Bone marrow (tissue), 2 donors: ENCODE data around the gene KIAA0753.
"Not testable (repeated sequence)": the region's sequence is repeated elsewhere in the genome, so short reads cannot be mapped to it uniquely, and the experiment has no call there.

Experiments
- DNase-seq, 2 donors: peaks; one replicate each; lab custom pipeline; 2025; lab: John Stamatoyannopoulos, UW

KIAA0753 gene

DNA sequence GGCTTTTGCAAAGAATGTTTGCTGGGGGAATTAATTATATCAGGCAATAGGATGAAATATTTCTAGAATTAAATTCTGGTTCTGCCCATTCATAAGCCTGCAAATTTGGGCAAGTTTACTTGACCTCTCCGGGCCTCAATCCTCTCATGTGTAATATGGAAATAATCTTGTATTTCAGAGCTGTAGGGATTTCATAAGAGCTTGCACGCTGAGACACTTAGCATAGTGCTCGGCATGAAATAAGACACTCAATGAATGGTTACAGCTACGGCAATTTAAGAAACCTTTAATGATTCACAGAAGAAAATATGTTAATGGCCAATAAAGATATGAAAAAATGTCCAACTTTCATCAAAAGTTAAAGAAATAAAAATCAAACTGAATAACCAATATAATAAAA, 43.6 kb downstream of the KIAA0753 start:
- no peak for DNase-seq

DNA sequence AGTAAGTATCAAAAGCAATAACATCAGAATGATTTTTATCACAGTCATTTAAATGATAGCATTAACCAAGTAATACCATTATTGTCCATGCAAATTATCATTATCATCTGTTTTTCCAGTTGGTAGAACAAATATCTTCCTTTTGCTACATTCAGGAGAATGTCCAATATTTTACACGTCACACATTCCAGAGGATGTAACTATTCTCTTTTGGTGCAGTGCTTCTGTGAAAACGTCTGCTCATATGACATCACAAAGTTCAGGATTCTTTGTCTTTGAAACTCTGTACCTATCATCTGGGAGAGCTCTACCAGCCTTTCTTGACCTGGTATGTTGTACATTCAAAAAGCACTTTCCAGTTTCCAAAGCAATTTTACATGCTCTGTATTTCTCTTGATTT, 44.0 kb downstream of the KIAA0753 start:
- no peak for DNase-seq

DNA sequence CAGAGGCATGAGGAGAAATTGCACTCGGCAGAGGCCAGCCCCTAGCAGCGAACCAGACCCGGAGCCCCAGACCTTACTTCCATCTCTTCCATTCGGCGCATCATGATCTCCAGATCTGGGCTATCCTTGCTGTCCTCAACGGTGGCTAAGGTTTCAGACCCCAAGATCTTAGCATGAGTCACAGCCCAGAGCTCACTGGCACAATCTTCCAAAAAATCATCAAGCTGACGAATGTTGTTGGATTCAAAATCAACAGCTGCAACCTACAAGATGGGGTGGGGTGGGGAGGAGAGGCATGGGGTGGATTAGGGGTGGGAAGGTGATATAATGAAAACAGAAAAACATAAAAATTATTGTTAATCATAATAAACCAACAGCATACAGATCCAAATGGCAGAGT, 44.4 kb downstream of the KIAA0753 start:
- DNase-seq: no peak

DNA sequence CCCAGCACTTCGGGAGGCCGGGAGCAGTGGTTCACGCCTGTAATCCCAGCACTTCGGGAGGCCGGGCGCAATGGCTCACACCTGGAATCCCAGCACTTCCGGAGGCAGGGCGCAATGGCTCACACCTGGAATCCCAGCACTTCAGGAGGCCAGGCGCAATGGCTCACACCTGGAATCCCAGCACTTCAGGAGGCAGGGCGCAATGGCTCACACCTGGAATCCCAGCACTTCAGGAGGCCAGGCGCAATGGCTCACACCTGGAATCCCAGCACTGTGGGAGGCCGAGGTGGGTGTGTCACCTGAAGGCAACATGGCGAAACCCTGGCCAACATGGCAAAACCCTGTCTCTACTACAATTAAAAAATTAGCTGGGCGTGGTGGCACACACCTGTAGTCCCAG, 47.1 kb downstream of the KIAA0753 start:
- not testable (repeated sequence) for DNase-seq

DNA sequence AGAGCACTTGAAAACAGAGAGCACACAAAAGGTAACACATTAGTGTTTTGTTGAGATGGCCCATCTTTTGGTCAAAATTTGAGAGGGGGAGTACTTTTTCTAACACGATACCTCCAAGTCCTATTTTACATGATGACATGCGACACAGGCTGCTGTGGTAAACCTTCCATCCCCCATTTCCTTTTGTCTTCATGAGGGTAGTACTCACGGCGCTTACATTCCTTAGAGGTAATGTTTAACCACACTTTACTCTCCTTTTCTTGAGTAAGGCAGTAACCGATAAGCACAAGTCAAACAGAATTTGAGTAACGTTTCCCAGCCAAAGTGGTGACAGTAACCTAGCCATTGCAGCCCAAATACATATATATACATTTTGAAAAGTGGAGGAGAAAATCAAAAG, 48.3 kb downstream of the KIAA0753 start:
- no peak for DNase-seq

DNA sequence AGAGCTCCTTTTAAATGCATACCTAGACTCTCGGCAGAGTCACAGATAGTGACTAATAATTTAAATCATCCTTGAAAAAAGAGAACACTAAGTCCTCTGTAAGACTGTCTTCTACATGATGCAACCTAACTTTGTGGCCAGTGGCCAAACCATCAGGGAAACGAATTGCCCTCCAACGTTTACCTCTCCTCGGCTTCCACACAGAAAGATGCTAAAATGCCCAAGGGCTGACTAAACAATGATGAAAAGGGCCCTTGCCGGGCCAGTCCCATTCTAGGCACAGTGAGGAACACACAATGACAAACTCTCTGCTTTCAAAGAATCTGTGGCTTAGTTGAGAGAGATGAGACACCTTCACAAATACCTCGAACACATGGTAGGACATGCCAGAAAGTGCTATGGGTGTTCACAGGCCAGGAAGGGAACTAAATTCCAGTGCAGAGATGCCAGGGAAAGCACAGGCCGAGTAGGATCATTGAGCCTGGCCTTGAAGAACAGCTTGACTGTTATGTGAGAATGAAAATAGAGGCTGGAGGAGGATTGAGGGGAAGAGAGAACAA, 48.8 kb downstream of the KIAA0753 start:
- no peak for DNase-seq

DNA sequence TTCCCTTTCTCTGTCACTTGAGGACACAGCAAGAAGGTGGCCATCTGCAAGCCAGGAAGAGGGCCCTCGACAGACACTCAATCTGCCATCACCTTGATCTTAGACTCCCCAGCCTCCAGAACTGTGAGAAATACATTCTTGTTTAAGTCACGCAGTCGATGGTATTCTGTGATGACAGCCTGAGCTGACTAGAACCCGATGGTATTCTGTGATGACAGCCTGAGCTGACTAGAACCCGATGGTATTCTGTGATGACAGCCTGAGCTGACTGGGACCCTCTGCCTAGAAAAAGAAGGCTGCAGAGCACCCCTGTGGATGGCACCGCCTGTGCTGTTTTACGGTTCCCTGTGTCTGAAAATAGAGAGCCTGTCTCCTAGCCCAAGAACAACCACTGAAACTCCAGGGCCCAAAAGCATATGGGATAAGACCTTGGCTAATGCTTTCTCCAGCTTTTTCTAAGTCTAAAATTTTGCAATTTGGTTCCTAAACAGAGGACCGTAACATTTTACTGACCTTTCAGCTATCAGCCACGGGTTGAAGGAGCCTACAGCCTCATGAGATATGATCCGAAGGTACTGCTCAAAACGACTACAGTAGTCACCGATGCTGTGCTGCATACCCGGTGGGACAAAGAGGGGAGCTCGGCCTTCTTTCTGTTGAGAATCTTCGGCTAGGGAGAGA, 51.1 kb downstream of the KIAA0753 start:
- no peak for DNase-seq

DNA sequence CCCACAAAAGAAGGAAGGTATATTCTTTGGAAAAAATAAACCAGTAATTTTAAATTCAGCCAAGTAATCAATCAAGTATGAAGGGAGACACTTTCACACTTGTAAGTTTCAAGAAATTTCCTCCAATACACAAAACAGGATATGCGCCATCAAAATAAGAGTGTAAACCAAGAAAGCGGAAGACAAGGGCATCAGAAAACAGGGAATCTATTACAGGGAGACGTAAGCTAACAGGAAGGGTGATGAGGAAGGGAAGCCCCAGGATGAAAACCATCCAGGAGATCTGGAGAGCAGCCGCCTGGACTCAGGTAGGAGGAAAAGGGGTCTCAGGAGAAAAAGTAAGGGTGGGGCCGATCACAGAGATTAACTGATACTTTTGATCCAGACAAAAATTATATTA, 52.3 kb downstream of the KIAA0753 start:
- DNase-seq: no peak

DNA sequence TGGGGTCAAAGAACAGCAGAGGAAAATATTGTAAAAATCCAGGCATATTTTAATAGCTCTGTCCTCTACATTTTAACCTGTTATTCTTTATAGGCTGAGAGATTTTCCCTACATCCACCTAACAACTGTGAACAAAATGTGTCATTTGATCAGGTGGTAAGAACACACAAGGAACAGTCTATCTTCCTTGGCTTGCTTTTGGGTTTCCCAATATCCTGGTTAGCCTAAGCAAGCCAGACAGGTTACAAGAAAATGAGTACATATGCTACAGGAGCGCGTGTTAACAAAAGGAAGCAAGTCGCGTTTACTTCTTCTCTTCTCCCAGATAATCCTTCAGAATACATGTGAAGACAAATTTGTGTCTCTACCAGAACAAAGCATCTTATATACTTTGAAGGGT, 53.2 kb downstream of the KIAA0753 start:
- DNase-seq: no peak

DNA sequence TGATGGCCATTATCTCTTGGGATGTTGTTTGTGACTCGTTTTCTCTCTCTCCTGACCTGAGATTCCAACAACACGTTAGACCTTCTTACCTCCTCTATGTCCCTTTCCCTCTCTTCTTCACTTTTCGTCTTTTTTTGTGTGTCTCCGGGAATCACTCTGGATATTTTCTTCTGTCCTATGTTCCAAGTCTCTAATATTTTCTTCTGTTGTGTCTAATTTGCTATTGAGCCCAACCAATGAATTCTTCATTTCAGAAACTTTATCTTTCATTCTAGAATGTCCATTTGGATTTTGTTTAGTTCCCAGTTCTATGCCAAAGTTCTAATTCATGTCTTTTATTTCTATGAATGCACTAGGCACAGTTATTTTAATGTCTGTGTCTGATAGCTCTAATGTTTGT, 57.1 kb downstream of the KIAA0753 start:
- DNase-seq: no peak

DNA sequence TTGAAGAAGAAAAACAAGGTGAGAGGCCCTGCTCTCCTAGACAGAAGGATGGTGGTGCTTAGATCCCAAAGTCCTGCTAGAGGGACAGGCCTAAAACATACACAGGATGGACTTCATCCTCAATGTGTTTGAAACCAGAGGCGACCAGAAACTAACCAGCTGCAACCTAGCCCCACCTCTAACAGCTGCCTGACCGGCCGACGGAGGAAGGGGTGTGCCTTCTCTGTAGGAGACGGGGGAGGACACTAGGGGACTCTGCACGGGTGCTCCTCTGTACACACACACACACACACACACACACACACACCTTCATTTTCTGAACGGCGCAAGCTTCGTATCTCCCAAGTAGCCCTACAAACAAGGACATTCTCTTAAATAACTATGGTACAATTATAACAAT, 59.9 kb downstream of the KIAA0753 start:
- no peak for DNase-seq

DNA sequence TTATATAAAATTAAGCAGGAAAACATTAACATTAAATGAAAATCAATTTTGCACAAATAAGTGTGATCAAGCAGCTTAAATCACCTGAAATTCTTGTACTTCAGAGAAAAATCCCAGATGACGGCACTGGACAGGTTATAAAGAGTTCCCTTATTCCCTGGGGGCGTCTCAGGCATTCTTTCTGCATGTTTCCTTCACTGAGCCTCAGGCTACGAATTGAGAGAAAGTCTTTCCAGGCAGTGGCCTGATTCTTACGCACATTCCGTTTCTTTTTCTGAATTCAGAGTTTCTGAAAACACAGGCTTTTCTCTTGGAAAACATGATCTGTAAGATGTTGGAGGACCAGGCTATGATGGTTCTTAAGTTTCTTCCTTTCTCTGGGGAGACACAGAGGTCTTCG, 62.0 kb downstream of the KIAA0753 start:
- no peak for DNase-seq

DNA sequence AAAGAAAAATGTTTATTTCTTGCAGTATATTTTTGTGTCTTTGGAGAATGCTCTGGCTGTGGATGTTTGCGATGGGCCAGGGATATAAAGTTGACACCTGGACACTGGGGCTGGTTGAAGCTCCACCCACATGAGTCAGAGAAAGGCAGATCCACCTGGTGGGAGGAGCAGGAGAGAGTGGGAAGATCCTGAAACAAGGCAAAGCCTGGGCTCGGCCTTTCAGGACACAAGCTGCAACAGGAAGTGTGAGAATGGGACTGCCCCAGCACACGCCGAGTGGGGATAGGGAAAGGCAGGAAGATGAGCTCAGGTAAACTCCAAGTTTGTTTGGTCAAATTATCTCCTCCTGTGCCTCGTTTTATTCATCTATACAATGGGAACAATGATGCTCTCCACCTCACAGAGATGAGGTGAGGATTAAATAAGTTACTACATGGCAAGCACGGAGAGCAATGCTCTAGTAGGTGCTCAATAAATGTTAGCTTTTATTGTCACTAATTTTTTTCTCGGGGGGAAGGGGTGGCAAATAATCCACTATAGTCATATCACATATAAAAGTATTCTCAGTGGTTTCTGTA, 62.7 kb downstream of the KIAA0753 start:
- DNase-seq: no peak

DNA sequence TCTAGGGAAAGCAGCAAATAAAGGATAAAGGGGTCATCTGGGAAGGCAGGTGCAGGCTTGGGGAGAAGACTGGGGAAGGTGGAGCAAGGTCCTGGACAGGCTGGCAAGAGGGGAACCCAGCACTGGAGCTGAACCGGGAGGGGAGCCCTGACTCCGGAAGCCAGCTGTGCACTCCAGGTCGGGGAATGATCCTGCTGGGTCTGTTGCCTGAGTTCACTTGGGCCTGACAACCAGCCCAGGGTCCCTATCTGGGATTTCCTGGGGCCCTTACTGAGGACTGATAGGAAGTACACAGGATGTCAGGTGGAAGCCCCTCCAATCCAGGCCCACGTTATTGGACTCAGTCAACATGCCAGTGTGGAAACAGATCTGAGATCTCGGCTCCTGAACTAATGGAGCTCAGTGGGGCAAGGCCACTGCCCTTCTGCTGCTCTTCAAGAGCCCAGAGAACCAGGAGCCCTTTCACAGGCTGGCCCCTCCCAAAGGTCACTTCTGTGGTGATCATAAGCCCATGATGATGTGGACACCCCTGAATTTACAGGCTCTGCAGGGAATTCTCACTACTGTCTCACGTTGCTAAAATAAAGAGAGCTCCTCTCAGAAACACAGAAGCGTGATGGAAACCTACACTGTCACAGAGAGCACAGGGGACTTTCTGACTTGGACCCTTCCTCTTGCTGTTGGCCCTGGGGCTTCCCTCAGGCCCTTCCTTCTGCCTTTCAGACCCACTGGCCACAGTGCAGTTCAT, 64.3 kb downstream of the KIAA0753 start:
- no peak for DNase-seq

DNA sequence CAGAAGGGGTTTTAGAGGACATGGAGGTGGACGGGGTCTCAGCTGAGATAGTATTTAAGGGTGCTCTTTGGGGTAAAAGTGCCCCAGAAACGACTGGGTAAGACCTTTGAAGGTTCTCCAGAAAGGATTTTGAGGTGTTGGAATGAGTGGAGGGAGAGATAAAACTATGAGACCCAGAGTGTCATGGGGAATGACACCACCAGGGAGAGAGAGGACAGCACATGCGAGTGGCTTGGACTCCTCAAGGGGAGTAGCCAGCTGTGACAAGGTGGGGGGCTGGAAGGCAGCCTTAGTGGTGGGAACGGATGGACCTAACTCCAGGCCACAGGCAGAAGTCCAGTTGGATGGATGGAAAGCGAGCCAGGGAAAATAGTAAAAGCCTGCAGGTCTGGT, 64.9 kb downstream of the KIAA0753 start:
- no peak for DNase-seq

DNA sequence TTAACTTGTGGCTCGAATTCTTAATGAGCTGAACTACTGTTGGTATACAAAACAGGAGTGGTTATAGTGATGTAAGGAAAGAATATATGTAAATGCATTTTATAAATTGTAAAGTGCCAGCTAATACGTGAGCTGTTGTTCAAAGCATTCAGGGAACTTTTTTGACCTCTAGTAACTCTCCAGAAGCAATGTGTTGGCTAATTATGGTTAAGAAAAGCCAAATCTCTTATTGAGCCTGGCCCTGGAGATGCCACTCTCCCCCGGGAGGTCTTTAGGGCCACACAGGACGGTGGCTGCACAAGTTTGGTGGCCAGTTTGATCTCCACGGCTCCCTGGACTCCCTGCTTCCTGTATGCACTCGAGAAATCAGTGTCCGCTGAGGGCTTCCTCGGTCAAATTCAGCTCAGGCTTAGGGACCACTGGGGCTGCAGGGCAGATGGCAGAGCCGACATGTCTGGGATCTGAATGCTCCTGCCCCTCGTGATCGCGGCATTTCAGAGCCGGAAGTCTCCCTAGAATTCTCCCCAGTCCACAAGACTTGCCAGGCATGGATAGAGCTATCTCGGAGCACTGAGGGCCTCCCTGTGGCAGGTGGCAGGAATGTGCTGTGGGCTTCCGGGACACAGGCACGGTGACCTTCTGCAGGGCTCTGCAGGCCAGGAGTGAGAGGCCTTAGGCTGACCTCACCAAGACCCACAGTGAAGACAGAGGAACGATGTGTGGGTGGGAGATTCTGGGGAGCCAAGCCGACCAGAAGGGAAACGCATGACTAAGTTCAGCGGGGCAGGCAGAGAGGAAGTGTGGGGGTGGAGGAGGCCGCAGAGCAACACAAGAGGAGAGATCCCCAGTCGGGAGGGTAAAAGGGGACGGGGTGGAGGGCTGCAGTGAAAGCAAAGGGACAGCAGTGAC, 65.6 kb downstream of the KIAA0753 start:
- DNase-seq: peak; percentile 31 to 80

DNA sequence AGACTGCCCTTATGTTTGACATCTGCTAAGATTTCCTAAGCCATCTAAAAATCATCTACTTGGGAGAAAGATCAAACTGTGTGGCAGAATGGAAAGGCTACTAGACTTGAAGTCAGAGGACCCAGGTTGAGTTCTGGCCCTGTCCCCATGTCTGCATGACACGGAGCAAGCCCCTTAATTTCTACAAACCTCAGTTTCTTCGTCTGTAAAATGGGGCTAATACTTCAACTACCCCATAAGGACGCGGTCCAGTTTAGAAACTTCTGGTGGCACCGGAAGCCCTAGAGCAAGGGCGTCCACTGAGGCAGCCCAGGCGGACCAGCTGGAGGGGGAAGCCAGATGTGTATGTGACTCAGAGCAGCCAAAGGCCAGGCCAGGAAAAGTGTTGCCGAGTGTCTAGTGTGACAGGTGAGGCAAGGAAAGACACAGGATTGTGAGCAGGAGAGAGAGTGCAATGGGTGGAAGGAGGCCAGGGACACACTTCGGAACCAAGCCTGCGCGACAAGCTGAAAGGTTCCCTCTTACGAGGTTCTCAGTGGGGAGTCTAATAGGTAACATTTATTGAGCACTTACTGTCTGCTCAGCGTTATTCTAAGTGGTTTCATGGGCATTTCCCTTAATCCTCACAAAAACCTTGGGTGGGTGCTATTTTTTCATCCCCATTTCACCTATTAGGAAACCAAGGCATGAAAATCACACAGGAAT, 66.4 kb downstream of the KIAA0753 start:
- DNase-seq: no peak

DNA sequence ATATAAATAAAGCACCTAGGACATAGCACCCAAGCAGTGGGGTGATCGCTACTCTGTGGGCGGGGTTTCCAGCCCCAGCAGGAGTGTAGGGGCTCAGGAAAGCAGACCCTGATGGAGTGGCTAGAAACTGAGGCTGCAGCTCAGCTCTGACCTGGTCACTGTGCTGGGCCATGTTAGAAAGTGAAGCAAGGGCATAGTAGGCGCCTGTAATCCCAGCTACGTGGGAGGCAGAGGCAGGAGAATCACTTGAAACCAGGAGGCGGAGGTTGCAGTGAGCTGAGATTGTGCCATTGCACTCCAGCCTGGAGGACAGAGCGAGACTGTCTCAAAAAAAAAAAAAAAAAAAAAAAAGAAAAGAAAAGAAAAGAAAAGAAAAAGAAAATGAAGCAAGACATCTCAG, 67.0 kb downstream of the KIAA0753 start:
- DNase-seq: not testable (repeated sequence)

DNA sequence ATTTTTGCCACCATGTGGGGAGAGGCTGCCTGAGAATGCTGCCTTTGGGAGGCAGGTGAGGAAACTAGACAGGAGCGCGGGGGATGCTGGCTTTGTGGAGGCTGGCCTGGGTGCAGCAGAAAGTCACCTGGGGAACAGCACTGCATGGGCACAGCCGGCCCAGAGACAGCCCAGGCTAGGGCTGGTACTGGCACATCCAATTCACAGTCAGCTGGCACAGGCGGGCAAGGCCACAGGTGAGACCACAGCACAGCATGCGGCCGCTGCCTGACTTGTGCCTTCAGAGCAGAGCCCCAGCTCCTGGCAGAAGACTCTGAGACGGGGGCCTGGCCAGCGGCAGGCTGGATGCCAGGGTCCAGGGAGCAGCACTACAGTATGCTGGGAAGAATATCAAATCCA, 67.5 kb downstream of the KIAA0753 start:
- no peak for DNase-seq

DNA sequence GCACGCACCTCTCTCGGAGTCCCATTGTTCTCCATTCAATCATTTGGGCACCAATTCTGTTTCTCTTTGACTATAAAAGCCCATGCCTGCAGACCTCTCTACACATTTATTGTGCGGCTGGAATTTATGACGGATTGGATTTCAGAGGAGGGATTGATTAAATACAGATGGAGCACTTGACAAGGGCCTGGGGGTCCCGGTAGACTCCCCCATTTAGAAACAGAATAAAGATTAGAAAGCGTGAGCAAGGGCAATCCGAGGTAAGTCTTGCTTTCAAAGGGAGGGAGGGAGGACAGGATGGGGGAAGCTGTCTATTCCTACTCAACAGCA, 69.1 kb downstream of the KIAA0753 start:
- no peak for DNase-seq

DNA sequence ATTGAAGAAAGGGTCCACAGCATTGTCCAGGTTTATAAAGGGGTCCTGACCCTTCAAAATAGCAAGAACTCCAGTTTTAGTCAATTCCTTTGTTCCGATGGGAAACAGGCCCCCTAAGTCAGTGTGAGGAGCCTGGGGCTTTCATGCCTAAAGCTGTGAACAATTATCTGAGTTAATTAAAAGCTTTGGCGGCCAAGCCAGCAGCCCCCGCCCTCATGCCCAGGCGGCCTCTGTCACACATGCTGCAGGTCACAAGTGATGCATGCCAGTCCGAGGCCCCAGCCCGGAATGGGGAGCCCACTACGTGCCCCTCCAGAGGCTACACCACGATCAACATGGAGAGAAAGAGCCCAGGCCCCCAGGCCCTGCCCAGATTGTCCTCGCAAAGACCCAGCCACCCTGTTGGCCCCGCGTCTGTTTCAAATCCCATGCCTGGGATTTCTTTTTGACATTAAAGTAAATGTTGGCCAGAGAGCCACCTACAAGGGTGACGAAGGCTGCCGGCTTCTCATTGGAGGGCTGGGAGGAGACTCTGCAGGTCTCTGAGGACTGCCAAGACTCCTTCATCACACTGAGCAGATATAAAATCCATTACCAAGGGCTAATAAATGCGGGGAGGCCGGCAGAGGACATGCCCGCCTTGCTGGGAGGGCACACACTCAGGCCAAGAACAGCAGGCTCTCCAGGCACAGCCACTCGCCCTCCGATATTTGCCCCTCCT, 69.6 kb downstream of the KIAA0753 start:
- no peak for DNase-seq
